Ovary (tissue), 9 donors: ENCODE measurements around the gene PTAR1. TPM values are rescaled to one million over a fixed set of nuclear protein-coding genes. Genes with fewer than 3 reads are reported as not detected.
A peak's percentile ranks its signal among the peaks of the same experiment; 100 is the strongest.

Experiments used
- DNase-seq, 5 donors: peaks; one replicate each; pipeline ENCODE4 v3.0.0-alpha.2; 2019 to 2020
- H3K27ac ChIP-seq, 2 donors: fragments of 200-600 bp; one replicate each; pipeline versions ENCODE4 v1.5.1 to v1.8.0; 2019 to 2022
- H3K27me3 ChIP-seq: fragments of 200-600 bp; one replicate; pipeline ENCODE4 v1.8.0; 2022
- H3K36me3 ChIP-seq: fragments of 200-600 bp; sonication (generic); one replicate; pipeline ENCODE4 v1.5.1; 2019
- H3K4me1 ChIP-seq: one replicate; pipeline ENCODE4 v1.8.1; 2013; ENCODE audit warnings: mild to moderate bottlenecking, moderate library complexity; ENCODE audit not compliant: insufficient read depth
- H3K4me3 ChIP-seq: fragments of 200-600 bp; sonication (generic); one replicate; pipeline ENCODE4 v1.5.1; 2017
- H3K9me3 ChIP-seq, 2 donors: fragments of 200-600 bp in 1 of 2; sonication (generic) in 1 of 2; one replicate each; pipeline versions ENCODE4 v1.5.1 to v1.8.1; 2013 to 2019; ENCODE audit warnings: mild to moderate bottlenecking in 1 of 2, moderate library complexity in 1 of 2
- EP300 ChIP-seq: sonication (generic); formaldehyde crosslinking; IDR thresholded peaks from one replicate; pipeline ENCODE4 v1.6.1; 2017; ENCODE audit warnings: antibody characterized with exemption
- POLR2A ChIP-seq: fragments of 450-650 bp; IDR thresholded peaks from one replicate; pipeline ENCODE4 v1.6.1; 2017; ENCODE audit warnings: antibody characterized with exemption, mild to moderate bottlenecking, moderate library complexity
- WGBS, 3 donors: extraction: QIAGEN DNeasy Blood & Tissue Kit in 1 of 3; methylation state at CpG; one replicate each; pipeline versions ENCODE4 v1.1.5 to v1.1.7; 2013 to 2017; 5-methylcytosine and 5-hydroxymethylcytosine counted together
- intact Hi-C, 4 donors: fragments of 100-400 bp; cut with DNase I; formaldehyde crosslinking; loops; one replicate each; pipeline versions ENCODE4 v1.11.0 to v1.15.1; 2022 to 2023
- polyA plus RNA-seq, 2 donors: library from polyadenylated mRNA; stranded (reverse); fragments of 200-250 nt in 1 of 2; fragments of 350-450 nt in 1 of 2; fragmentation: Illumina TruSeq in 1 of 2; extraction: RNeasy Lipid Tissue Mini Kit (QIAGEN cat#74804) in 1 of 2; gene quantifications; one replicate each; pipeline ENCODE4 v1.2.3, GENCODE V29; 2013 to 2014
- total RNA-seq, 7 donors: library from RNA; depleted of rRNA in 2 of 7; stranded (reverse); fragments of >200 nt in 2 of 7; fragmentation: NEBNext Ultra II Directional in 3 of 7; extraction: Animal tissue kit (Norgen Biotek cat#: 25700) in 3 of 7; gene quantifications; one replicate each; pipeline versions ENCODE4 v1.1.0 to v1.2.4, GENCODE V29; 2016 to 2023
- TF ChIP-seq, protein P1 (sequence below), 3 donors: fragments of 450-650 bp in 2 of 3; fragments of 200-600 bp in 1 of 3; IDR thresholded peaks; one replicate each; pipeline versions ENCODE4 v1.5.1 to v1.8.0; 2016 to 2022; ENCODE audit warnings: antibody characterized with exemption in 3 of 3, mild to moderate bottlenecking in 1 of 3
- donor health status: DM: no; HTN: no; CAD: no; lungs with moderate emphysema.
- donor health status: DM: no; HTN: no; CAD: no.
- donor health status: Bipolar disorder and iron deficiency.
- donor health status: DM: yes; HTN: yes; CAD: no.
- donor health status: DM: no; HTN: no; CAD: no.
- donor health status: DM: yes; HTN: yes; CAD: no.

Gene PTAR1
- total and polyA plus RNA-seq, 9 donors: 9.8 to 63.0 (median 47.1) TPM

DNA sequence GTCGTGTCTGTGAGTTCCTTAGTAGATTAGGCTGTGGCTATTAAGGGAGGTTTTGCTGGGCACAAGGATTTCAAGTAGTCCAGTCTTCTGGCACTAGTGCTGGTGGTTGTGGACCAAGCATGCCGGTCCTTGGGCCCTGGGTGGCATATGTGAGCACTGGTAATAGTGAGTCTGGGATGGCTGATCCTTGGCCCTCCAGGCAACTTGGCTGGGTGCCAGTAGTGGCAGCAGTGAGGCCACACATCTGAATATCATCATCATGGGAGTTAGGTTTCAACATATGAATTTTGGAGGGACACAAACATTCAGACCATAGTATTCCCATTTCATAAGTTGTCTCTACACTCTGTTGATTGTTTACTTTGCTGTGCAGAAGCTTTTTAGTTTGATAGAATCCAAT is 62.3 kb downstream of the PTAR1 start:
- H3K4me3 ChIP-seq: no peak overlapping the region
- peak in 1 of 5 donors; percentile 10 for DNase-seq
- intact Hi-C loops: no loop called here
- no peak overlapping the region for H3K27ac ChIP-seq
- H3K9me3 ChIP-seq: no peaks in the 10 kb centered on the region
- H3K4me1 ChIP-seq: no peaks in the 10 kb centered on the region
- 95 to 97% (median 97%) methylated on average over 2 of the region's 2 CpGs for WGBS, 3 donors
- no peaks in the 10 kb centered on the region for H3K36me3 ChIP-seq
- TF ChIP-seq POLR2A (no peak), EP300 (no peak)
- TF ChIP-seq, protein P1, sequence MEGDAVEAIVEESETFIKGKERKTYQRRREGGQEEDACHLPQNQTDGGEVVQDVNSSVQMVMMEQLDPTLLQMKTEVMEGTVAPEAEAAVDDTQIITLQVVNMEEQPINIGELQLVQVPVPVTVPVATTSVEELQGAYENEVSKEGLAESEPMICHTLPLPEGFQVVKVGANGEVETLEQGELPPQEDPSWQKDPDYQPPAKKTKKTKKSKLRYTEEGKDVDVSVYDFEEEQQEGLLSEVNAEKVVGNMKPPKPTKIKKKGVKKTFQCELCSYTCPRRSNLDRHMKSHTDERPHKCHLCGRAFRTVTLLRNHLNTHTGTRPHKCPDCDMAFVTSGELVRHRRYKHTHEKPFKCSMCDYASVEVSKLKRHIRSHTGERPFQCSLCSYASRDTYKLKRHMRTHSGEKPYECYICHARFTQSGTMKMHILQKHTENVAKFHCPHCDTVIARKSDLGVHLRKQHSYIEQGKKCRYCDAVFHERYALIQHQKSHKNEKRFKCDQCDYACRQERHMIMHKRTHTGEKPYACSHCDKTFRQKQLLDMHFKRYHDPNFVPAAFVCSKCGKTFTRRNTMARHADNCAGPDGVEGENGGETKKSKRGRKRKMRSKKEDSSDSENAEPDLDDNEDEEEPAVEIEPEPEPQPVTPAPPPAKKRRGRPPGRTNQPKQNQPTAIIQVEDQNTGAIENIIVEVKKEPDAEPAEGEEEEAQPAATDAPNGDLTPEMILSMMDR (IDR thresholded peaks at IDR 0.05): no peak
- no peaks in the 10 kb centered on the region for H3K27me3 ChIP-seq

DNA sequence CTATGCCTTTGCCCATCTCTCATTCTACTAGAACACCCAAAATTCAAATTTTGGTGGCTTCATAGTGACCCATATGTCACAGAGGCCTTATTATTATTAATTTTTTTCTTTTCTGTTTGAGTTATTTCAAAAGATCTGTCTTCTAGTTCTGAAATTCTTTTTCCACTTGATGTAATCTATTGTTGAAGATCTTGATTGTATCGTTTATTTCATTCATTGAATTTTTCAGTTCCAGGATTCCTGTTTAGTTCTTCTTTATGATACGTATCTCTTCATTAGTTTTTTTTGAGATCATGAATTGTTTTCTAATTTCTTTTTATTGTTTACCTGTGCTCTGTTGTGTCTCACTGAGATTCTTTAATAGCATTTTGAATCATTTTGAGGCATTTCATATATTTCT is 63.0 kb downstream of the PTAR1 start:
- no peaks in the 10 kb centered on the region for H3K36me3 ChIP-seq
- no peak for DNase-seq
- intact Hi-C loops: no loop called here
- no peaks in the 10 kb centered on the region for H3K9me3 ChIP-seq
- WGBS, 3 donors: 91 to 96% (median 93%) methylated on average over 2 of the region's 2 CpGs
- no peaks in the 10 kb centered on the region for H3K4me1 ChIP-seq
- no peak overlapping the region for H3K27ac ChIP-seq
- TF ChIP-seq POLR2A (no peak), EP300 (no peak)
- TF ChIP-seq, protein P1 (IDR thresholded peaks at IDR 0.05): no peak
- no peaks in the 10 kb centered on the region for H3K27me3 ChIP-seq
- no peak overlapping the region for H3K4me3 ChIP-seq

DNA sequence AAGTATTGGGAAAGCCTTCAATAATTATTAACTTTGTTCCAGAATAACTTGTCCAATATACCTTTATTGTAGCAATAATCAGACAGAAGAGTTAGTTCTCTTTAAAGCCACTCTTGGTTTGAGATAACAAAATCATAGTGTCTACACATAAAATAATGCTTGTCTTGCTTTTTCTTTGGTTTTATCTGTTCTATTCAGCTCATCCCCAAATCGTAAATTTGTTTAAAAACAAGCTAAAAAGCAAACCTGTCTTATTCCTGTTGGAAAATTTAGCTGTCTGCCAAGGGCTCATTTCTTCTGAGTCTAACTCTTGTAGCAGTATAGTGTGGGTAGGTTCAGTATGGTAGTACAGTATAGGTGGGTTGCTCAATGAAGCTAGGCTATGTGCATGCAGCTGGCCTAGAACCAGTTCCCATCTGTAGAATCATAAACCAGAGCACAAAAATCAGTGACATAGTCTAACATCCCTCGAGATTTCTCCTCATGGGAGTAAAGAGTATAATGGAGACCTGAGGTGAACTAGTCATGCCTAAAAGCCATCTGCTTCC is 69.7 kb downstream of the PTAR1 start:
- TF ChIP-seq, protein P1 (IDR thresholded peaks at IDR 0.05): no peak
- TF ChIP-seq POLR2A (no peak), EP300 (no peak)
- DNase-seq: no peak
- intact Hi-C loops: no loop called here
- Histone ChIP-seq H3K9me3 (no peaks in the 10 kb centered on the region), H3K27ac (no peak overlapping the region), H3K36me3 (no peaks in the 10 kb centered on the region), H3K4me1 (no peaks in the 10 kb centered on the region), H3K27me3 (no peaks in the 10 kb centered on the region), H3K4me3 (no peak overlapping the region)
- WGBS, 3 donors: 43 to 60% (median 55%) methylated on average over 2 of the region's 2 CpGs

DNA sequence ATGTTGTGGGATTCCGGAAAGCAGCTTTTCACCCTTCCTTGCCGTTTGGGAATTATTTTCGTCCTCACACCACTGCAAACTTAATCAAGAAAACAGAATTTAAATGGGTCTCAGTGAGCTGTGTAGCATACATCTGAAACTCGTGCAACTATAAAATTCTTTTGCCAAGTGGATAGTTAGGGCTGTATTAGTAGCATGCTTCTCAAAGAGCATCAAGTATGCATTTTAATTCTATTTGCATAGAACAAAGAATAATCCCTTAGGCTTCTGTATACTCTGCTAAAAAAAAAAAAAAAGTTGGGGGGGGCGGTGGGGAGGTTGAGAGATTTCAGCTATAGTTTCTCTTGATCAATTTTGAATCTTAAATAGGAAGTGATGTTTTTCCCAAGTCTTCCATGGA is 75.9 kb downstream of the PTAR1 start:
- Histone ChIP-seq H3K9me3 (no peaks in the 10 kb centered on the region), H3K36me3 (no peaks in the 10 kb centered on the region), H3K4me3 (no peak overlapping the region), H3K4me1 (no peaks in the 10 kb centered on the region), H3K27me3 (no peaks in the 10 kb centered on the region), H3K27ac (no peak overlapping the region)
- TF ChIP-seq, protein P1 (IDR thresholded peaks at IDR 0.05): no peak
- no peak for TF ChIP-seq EP300
- no peak for TF ChIP-seq POLR2A
- intact Hi-C loops: no loop called here
- no peak for DNase-seq
- WGBS, 3 donors: 63 to 74% (median 64%) methylated on average over 5 of the region's 5 CpGs
